ENCODE results near the gene KRTAP10-12. TPM values are rescaled to one million over a fixed set of nuclear protein-coding genes. Genes with fewer than 3 reads are reported as not detected.

The KRTAP10-12 gene
- total and polyA plus RNA-seq, 2 of the 4 experiments (the other 2 are of a cell fraction): not detected

GRCh38 chr21:44740742-44741141, 43.8 kb downstream of the KRTAP10-12 start:
- H3K4me1 ChIP-seq (ENCODE audit: control insufficient read depth, insufficient read depth, low read length): no peaks in the 10 kb centered on the region
- WGBS, 2 experiments (ENCODE audit: extremely low coverage in 2 of 2, insufficient read length in 1 of 2): 71% methylated on average over 6 of the region's 7 CpGs; no CpG with 5 or more reads in 1 of the 2 experiments
- H3K56ac ChIP-seq (ENCODE audit: extremely low read depth, insufficient read depth, low read length): no peak overlapping the region
- H3K4ac ChIP-seq (ENCODE audit: low read depth, low read length): no peak overlapping the region
- TF ChIP-seq ELK1 (IDR thresholded peaks at IDR 0.05; ENCODE audit: borderline replicate concordance, low read depth, low read length): no peak
- TF ChIP-seq RAD21 (IDR thresholded peaks at IDR 0.05; ENCODE audit: low read length): no peak
- TF ChIP-seq MXI1 (IDR thresholded peaks at IDR 0.05; ENCODE audit: borderline replicate concordance, low read depth, low read length): no peak
- no peak for TF ChIP-seq RFX5 (IDR thresholded peaks at IDR 0.05; ENCODE audit: low read depth, low read length)
- TF ChIP-seq MAZ (IDR thresholded peaks at IDR 0.05; ENCODE audit: borderline replicate concordance, low read depth, low read length): no peak
- no peak for TF ChIP-seq USF2 (IDR thresholded peaks at IDR 0.05; ENCODE audit: low read depth, low read length)
- no peak for TF ChIP-seq FOS (IDR thresholded peaks at IDR 0.05; ENCODE audit: low read depth, low read length)
- TF ChIP-seq CEBPB (IDR thresholded peaks at IDR 0.05; ENCODE audit: low read depth, low read length): no peak
- TF ChIP-seq CHD1 (IDR thresholded peaks at IDR 0.05; ENCODE audit: low read depth, low read length): no peak
- no peak overlapping the region for H2AK9ac ChIP-seq (replicated peaks; ENCODE audit: low read depth, low read length, poor library complexity)
- no peak overlapping the region for H2AK5ac ChIP-seq (ENCODE audit: low read depth, low read length)
- H4K5ac ChIP-seq (ENCODE audit: low read depth, low read length): no peak overlapping the region
- no peak overlapping the region for H3K18ac ChIP-seq (ENCODE audit: low read depth, low read length)
- H3K9me1 ChIP-seq (ENCODE audit: insufficient read depth, low read length): no peaks in the 10 kb centered on the region
- no peak overlapping the region for H4K8ac ChIP-seq (ENCODE audit: low read depth in 2 of 2, low read length in 2 of 2)
- H3K27ac ChIP-seq (ENCODE audit: insufficient read depth, low read length): no peak overlapping the region
- H2BK15ac ChIP-seq (ENCODE audit: low read depth, low read length): no peak overlapping the region
- H3K4me3 ChIP-seq (ENCODE audit: insufficient read depth, low read depth, low read length): no peak overlapping the region
- no peak for ATAC-seq (ENCODE audit: low read depth)
- no peak overlapping the region for H2BK120ac ChIP-seq (ENCODE audit: low read depth, low read length)
- H2BK5ac ChIP-seq (ENCODE audit: low read depth, low read length, poor library complexity, severe bottlenecking): no peak overlapping the region
- in situ Hi-C loops (cut with MboI; ENCODE audit: low sequenced_read_pairs) (no loop called here), dilution Hi-C loops (cut with HindIII; ENCODE audit: low sequenced_read_pairs, unreplicated experiment) (no loop called here), intact Hi-C loops (cut with micrococcal nuclease) (no loop called here)
- no peaks in the 10 kb centered on the region for H3K79me1 ChIP-seq (ENCODE audit: low read depth in 1 of 2, low read length in 2 of 2)
- H3K4me2 ChIP-seq (ENCODE audit: low read depth, low read length): no peak overlapping the region
- no peak overlapping the region for H4K91ac ChIP-seq (ENCODE audit: insufficient read depth, low read depth, low read length)
- H3K14ac ChIP-seq (replicated peaks; ENCODE audit: low read depth, low read length): no peak overlapping the region
- H3K9ac ChIP-seq (ENCODE audit: low read depth, low read length): no peak overlapping the region
- H3K23ac ChIP-seq (ENCODE audit: low read depth, low read length): no peak overlapping the region
- H4K20me1 ChIP-seq (ENCODE audit: insufficient read depth, low read length): no peaks in the 10 kb centered on the region
- H2AFZ ChIP-seq (replicated peaks; ENCODE audit: low read length, poor library complexity): no peak overlapping the region
- H3K27me3 ChIP-seq (ENCODE audit: control insufficient read depth, insufficient read depth, low read length): peaks cover 9% of the 10 kb centered on the region
- DNase-seq: no peak
- no peaks in the 10 kb centered on the region for H3K36me3 ChIP-seq (ENCODE audit: control insufficient read depth, insufficient read depth, low read length)
- ChIA-PET CTCF (no interaction called here), POLR2A (ENCODE audit: unreplicated experiment) (no interaction called here)
- H2BK20ac ChIP-seq (ENCODE audit: low read depth, low read length): no peak overlapping the region
- no TSS peak for BruUV-seq (replicated peaks)
- H3K9me3 ChIP-seq (ENCODE audit: control insufficient read depth, insufficient read depth, low read length): peaks cover 37% of the 10 kb centered on the region
